NCI-H82 treated with DMSO at 0.1 percent for 48 hours (cell line): ENCODE measurements around the gene GAS2L2.

Source experiments
- DNase-seq: peaks from one replicate; lab custom pipeline; 2025; ENCODE audit not compliant: unreplicated experiment; lab: John Stamatoyannopoulos, UW

GAS2L2 gene

DNA sequence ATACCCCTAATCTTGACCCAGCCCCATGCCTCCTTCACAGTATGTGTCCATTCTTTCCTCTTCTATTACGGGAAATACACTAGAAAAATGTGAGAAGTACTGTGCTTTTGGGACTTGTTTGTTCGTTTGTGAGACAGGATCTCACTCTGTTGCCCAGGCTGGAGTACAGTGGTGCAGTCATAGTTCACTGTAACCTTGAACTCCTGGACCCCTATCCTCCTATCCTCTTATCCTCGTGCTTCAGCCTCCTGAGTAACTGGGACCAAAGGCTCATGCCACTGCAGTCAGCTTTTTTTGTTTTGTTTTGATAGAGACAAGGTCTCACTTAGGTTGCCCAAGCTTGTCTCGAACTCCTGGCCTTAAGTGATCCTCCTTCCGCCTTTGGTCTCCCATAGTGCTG is 51.5 kb downstream of the GAS2L2 start:
- DNase-seq = no peak

DNA sequence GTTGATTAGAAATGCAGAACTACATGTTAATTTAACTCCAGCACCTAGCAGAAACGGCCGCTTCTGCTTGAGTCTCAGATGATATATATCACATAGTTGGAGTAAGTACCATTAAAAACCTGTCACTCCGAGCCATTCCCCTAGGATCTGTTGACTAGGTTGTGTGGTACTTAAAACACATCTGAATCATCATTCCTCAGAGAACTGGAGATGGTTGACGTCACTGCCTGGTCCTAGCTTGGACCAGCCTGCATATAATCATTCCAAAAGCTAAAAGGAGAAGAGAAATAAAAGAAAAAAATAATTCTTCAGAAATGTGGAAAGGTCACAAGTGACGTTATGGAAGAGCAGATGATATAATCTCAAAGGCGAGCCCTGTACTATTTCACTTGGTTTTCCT is 52.9 kb downstream of the GAS2L2 start:
- DNase-seq = no peak

DNA sequence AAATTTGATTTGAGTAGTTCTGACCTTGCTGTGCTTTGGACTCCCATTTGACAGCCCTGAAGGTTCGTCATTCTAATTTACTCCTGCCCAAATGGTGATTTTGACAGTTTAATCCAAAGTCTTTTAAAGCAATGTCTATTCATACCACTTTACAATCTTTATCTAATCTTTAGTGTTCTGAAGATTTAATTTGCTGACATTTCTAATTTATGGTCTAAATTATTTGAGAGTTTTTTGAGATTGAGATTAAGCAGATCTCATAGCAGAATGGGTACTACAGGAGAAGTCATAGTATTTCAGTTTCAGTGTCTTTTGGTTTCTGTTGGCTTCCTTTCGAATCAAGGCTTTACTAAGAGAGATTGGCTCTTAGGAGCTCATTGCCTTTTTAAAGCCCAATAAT is 54.2 kb downstream of the GAS2L2 start:
- no peak for DNase-seq

DNA sequence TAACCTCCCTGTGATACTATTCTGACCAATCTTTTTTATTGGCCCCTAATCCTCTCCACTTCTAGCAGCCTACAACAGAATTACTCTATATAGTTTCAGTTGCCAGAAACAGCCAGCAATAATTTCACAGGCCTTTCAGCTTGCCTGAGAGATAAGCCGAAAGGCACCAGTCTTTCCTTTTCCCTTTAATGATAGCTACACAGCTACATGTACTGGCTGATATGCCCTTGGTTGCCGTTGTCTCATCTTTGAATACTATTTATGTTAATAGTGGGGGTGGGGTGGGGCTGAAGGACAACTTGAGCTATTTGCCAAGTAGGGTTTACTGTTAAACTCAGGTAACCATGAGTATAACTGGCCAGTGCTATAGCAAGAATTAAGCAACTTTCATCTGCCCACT is 57.4 kb downstream of the GAS2L2 start:
- no peak for DNase-seq

DNA sequence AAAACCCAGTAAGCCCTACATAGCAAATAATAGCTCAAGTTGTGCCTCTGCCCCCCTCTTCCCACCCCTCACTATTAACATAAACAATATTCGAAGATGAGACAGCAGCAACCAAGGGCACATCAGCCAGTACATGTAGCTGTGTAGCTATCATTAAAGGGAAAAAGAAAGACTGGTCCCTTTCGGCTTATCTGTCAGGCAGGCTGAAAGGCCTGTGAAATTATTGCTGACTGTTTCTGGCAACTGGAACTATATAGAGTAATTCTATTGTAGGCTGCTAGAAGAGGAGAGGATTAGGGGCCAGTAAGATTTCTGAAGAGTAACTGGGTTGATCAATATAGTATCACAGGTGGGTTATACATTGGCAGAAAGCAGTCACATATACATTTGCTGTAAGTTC is 58.1 kb downstream of the GAS2L2 start:
- DNase-seq = no peak
